HG03520 (cell line): ENCODE results near the gene NUDT16L1.

Experiments used
- ATAC-seq: cut with Tn5 transposase; IDR thresholded peaks from one replicate; pipeline ENCODE4 v1.9.1; 2021; ENCODE audit warnings: mild to moderate bottlenecking, moderate library complexity; ENCODE audit not compliant: unreplicated experiment

NUDT16L1 gene

GRCh38 chr16:4682084-4682591, 11.2 kb upstream of the NUDT16L1 start:
- no peak for ATAC-seq

GRCh38 chr16:4682616-4683254, 10.6 kb upstream of the NUDT16L1 start:
- no peak for ATAC-seq

- no peak for ATAC-seq
Measured at GRCh38 chr16:4683255-4684057, 9.9 kb upstream of the NUDT16L1 start.

GRCh38 chr16:4684058-4684715, 9.2 kb upstream of the NUDT16L1 start:
- no peak for ATAC-seq

- no peak for ATAC-seq
Measured at GRCh38 chr16:4684763-4685162, 8.6 kb upstream of the NUDT16L1 start.

GRCh38 chr16:4685292-4685691, 8.1 kb upstream of the NUDT16L1 start:
- no peak for ATAC-seq

GRCh38 chr16:4685776-4686496, 7.4 kb upstream of the NUDT16L1 start:
- ATAC-seq: no peak

- no peak for ATAC-seq
Measured at GRCh38 chr16:4686497-4687210, 6.7 kb upstream of the NUDT16L1 start.

- no peak for ATAC-seq
Measured at GRCh38 chr16:4687416-4687815, 5.9 kb upstream of the NUDT16L1 start.

- no peak for ATAC-seq
Measured at GRCh38 chr16:4687946-4688673, 5.3 kb upstream of the NUDT16L1 start.

GRCh38 chr16:4688674-4689045, 4.7 kb upstream of the NUDT16L1 start:
- ATAC-seq: no peak

- no peak for ATAC-seq
Measured at GRCh38 chr16:4689091-4689671, 4.2 kb upstream of the NUDT16L1 start.

GRCh38 chr16:4689864-4690704, 3.3 kb upstream of the NUDT16L1 start:
- no peak for ATAC-seq

GRCh38 chr16:4690946-4691665, 2.3 kb upstream of the NUDT16L1 start:
- no peak for ATAC-seq

- no peak for ATAC-seq
Measured at GRCh38 chr16:4691666-4692412, 1.5 kb upstream of the NUDT16L1 start.

GRCh38 chr16:4692460-4693295, 684 bp upstream of the NUDT16L1 start:
- peak; percentile 4 for ATAC-seq
